Stimulated activated CD4-positive, alpha-beta T cell treated with anti-CD3 and anti-CD28 coated beads, Interleukin-4, amount 100 ng/mL, for 24 hours (primary cell): ENCODE data around the gene BCL2L1.
A peak's percentile ranks its signal among the peaks of the same experiment; 100 is the strongest.
"Not testable (repeated sequence)": the region's sequence is repeated elsewhere in the genome, so short reads cannot be mapped to it uniquely, and the experiment has no call there.

Experiments used
- DNase-seq: peaks from one replicate; pipeline ENCODE4 v3.0.0-alpha.2; 2020

The BCL2L1 gene

GRCh38 chr20:31673943-31674463 is 48.7 kb downstream of the BCL2L1 start:
- DNase-seq, result no peak

- no peak for DNase-seq
Observed at GRCh38 chr20:31673435-31673834, 49.2 kb downstream of the BCL2L1 start.

- no peak for DNase-seq
Observed at GRCh38 chr20:31671324-31671723, 51.3 kb downstream of the BCL2L1 start.

GRCh38 chr20:31670371-31671228 is 52.1 kb downstream of the BCL2L1 start:
- no peak for DNase-seq

- no peak for DNase-seq
Observed at GRCh38 chr20:31669876-31670275, 52.8 kb downstream of the BCL2L1 start.

GRCh38 chr20:31668944-31669343 is 53.7 kb downstream of the BCL2L1 start:
- DNase-seq, result not testable (repeated sequence)

- no peak for DNase-seq
Observed at GRCh38 chr20:31667315-31668285, 55.1 kb downstream of the BCL2L1 start.

GRCh38 chr20:31666258-31667042 is 56.2 kb downstream of the BCL2L1 start:
- no peak for DNase-seq

GRCh38 chr20:31665753-31666152 is 56.9 kb downstream of the BCL2L1 start:
- DNase-seq, result no peak

- no peak for DNase-seq
Observed at GRCh38 chr20:31664696-31665354, 57.8 kb downstream of the BCL2L1 start.

- DNase-seq, result no peak
Observed at GRCh38 chr20:31663838-31664695, 58.6 kb downstream of the BCL2L1 start.

- no peak for DNase-seq
Observed at GRCh38 chr20:31663524-31663837, 59.2 kb downstream of the BCL2L1 start.

GRCh38 chr20:31662372-31662854 is 60.3 kb downstream of the BCL2L1 start:
- no peak for DNase-seq

GRCh38 chr20:31661625-31662371 is 60.9 kb downstream of the BCL2L1 start:
- DNase-seq, result peak; percentile 82

GRCh38 chr20:31654534-31654933 is 68.1 kb downstream of the BCL2L1 start:
- DNase-seq, result no peak

GRCh38 chr20:31653561-31653960 is 69.1 kb downstream of the BCL2L1 start:
- no peak for DNase-seq

GRCh38 chr20:31652917-31653396 is 69.7 kb downstream of the BCL2L1 start:
- no peak for DNase-seq

GRCh38 chr20:31648104-31648503 is 74.6 kb downstream of the BCL2L1 start:
- not testable (repeated sequence) for DNase-seq

GRCh38 chr20:31644701-31645100 is 78.0 kb downstream of the BCL2L1 start:
- no peak for DNase-seq

GRCh38 chr20:31643522-31643921 is 79.1 kb downstream of the BCL2L1 start:
- DNase-seq, result no peak
